ENCODE results near the gene FILIP1L. TPM values are rescaled to one million over a fixed set of nuclear protein-coding genes. Genes with fewer than 3 reads are reported as not detected.

FILIP1L gene
- total RNA-seq, 1 experiment from 2014 or later: 0.17 TPM

DNA sequence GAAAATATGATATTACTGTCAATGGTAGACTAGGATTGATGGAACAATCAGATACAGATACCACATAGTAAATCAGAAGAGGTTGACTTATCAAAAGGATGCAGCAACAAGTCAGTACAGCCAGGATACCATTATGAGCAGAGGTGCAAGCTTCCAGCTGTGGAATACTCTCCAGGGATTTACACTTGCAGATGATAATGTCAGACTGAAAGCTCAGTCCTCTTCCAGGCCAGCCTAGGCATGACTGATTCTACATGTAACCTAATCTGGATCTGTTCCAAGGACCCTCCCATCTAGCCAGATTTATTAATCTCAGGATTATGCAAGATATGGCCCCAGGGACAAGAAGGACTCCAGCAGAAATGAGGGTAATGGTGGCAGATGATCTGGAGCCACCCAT is 8.2 kb downstream of the FILIP1L start:
- RAD21 ChIA-PET (ENCODE audit: low non-redundant PET in 1 of 2, low total read pairs in 2 of 2, uncharacterized antibody in 2 of 2, unreplicated experiment in 2 of 2): no interaction called here
- Histone ChIP-seq H3K4me2 (ENCODE audit: low read length) (no peak overlapping the region), H3K27me3 (ENCODE audit: insufficient read depth, low read length) (no peaks in the 10 kb centered on the region), H3K9me3 (ENCODE audit: control insufficient read depth in 1 of 2, insufficient read depth in 1 of 2, low read depth in 1 of 2, low read length in 2 of 2) (no peaks in the 10 kb centered on the region), H3K36me3 (ENCODE audit: control insufficient read depth in 1 of 2, insufficient read depth in 2 of 2, low read length in 2 of 2) (no peaks in the 10 kb centered on the region), H3K9ac (ENCODE audit: low read length) (no peak overlapping the region), H4K20me1 (ENCODE audit: insufficient read depth) (no peaks in the 10 kb centered on the region), H3K79me2 (ENCODE audit: insufficient read depth, low read length) (no peaks in the 10 kb centered on the region), H2AFZ (ENCODE audit: low read depth, low read length, poor library complexity, severe bottlenecking) (no peak overlapping the region), H3K27ac (ENCODE audit: low read depth, low read length) (no peak overlapping the region), H3K9me2 (ENCODE audit: insufficient read depth) (no peaks in the 10 kb centered on the region), H3K4me1 (ENCODE audit: control insufficient read depth in 1 of 2, insufficient read depth in 2 of 2, low read length in 2 of 2) (no peaks in the 10 kb centered on the region), H3K4me3 (replicated peaks in 1 of 2; ENCODE audit: low read depth in 1 of 2, low read length in 2 of 2) (no peak overlapping the region)
- intact Hi-C loops (cut with micrococcal nuclease): no loop called here
- TF ChIP-seq ZNF274 (IDR thresholded peaks at IDR 0.05; ENCODE audit: low read depth, low read length) (no peak), YY1 (IDR thresholded peaks at IDR 0.05; ENCODE audit: extremely low read depth, insufficient replicate concordance, low read depth, low read length) (no peak), EGR1 (IDR thresholded peaks at IDR 0.05; ENCODE audit: low read depth) (no peak), EZH2phosphoT487 (IDR thresholded peaks at IDR 0.05; ENCODE audit: borderline replicate concordance) (no peak), ZFX (IDR thresholded peaks at IDR 0.05) (no peak), SP1 (IDR thresholded peaks at IDR 0.05; ENCODE audit: low read depth) (no peak), TCF7L2 (IDR thresholded peaks at IDR 0.05; ENCODE audit: borderline replicate concordance, extremely low read depth, insufficient read depth, insufficient read length) (no peak), CBX3 (IDR thresholded peaks at IDR 0.05; ENCODE audit: low read depth) (no peak), JUND (IDR thresholded peaks at IDR 0.05) (no peak), RAD21 (IDR thresholded peaks at IDR 0.05; ENCODE audit: low read depth) (no peak)
- TF ChIP-seq, protein P1, sequence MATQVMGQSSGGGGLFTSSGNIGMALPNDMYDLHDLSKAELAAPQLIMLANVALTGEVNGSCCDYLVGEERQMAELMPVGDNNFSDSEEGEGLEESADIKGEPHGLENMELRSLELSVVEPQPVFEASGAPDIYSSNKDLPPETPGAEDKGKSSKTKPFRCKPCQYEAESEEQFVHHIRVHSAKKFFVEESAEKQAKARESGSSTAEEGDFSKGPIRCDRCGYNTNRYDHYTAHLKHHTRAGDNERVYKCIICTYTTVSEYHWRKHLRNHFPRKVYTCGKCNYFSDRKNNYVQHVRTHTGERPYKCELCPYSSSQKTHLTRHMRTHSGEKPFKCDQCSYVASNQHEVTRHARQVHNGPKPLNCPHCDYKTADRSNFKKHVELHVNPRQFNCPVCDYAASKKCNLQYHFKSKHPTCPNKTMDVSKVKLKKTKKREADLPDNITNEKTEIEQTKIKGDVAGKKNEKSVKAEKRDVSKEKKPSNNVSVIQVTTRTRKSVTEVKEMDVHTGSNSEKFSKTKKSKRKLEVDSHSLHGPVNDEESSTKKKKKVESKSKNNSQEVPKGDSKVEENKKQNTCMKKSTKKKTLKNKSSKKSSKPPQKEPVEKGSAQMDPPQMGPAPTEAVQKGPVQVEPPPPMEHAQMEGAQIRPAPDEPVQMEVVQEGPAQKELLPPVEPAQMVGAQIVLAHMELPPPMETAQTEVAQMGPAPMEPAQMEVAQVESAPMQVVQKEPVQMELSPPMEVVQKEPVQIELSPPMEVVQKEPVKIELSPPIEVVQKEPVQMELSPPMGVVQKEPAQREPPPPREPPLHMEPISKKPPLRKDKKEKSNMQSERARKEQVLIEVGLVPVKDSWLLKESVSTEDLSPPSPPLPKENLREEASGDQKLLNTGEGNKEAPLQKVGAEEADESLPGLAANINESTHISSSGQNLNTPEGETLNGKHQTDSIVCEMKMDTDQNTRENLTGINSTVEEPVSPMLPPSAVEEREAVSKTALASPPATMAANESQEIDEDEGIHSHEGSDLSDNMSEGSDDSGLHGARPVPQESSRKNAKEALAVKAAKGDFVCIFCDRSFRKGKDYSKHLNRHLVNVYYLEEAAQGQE (IDR thresholded peaks at IDR 0.05; ENCODE audit: low read depth): no peak
- TF ChIP-seq, protein P2, sequence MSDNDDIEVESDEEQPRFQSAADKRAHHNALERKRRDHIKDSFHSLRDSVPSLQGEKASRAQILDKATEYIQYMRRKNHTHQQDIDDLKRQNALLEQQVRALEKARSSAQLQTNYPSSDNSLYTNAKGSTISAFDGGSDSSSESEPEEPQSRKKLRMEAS (IDR thresholded peaks at IDR 0.05): no peak
- POLR2A ChIA-PET: no interaction called here
- BruUV-seq (replicated peaks): no TSS peak
- CTCF ChIA-PET: no interaction called here
- ATAC-seq (no peak), DNase-seq (ENCODE audit: low read depth, low spot score) (no peak)

All from HCT116 (cell line).